HG03354 (cell line): ENCODE measurements around the gene TBL1X.

Experiments
- ATAC-seq: cut with Tn5 transposase; IDR thresholded peaks from one replicate; pipeline ENCODE4 v1.9.1; 2021; ENCODE audit warnings: mild to moderate bottlenecking; ENCODE audit not compliant: unreplicated experiment, poor library complexity, severe bottlenecking

TBL1X gene

DNA sequence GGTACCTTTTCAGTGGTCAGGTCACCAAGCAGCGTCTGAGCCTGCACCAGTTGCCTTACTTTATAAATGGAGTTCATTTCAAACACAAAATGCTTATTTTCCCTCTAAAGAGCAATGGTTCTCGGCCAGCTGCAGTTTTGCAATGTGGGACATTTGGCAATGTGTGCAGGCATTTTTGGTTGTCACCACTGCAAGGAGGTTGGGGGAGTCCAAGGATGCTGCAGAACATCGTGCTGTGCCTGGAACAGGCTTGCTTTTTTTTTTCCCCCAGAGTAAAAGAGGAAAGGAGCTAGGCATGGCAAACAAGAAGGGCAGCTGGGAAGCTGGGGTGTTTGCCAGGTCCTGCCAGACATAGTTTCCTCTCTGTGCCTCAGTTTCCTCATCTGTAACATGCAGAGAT is 185.2 kb downstream of the TBL1X start:
- no peak for ATAC-seq

DNA sequence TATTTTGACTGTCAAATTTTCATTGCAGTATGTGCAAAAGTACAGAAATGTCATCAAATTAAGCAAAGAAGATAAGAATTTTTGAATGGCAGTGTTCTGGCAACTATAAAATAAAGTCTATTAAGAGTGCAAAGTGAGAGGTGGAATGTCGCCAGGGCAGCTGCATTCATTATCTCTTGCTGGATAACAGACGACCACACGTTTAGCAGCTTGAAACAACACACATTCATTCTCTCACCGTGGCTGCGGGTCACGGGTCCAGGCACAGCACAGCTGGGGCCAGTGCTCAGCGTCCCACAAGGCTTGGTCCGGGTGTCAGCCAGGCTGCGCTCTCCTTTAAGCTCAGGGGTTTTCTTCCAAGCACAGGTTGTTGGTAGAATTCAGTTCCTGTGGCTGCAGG is 186.9 kb downstream of the TBL1X start:
- ATAC-seq: no peak

DNA sequence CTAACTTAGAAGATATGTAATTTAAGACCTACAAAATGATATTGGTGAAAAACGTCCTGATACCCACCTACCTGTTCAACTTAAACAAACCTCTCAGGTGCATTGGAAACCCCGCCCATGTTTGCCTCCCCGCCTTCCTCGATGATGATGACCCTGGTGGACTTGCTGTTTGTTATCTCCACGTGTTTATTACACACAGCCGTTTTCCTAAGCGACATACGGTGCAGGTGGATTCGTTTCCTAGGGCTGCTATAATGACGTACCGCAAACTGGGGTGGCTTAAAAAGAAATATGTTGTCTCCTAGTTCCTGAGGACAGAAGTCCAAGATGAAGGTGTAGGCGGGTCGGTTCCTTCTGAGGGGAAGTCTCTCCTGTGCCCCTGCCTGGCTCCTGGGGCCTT is 190.1 kb downstream of the TBL1X start:
- ATAC-seq: no peak

DNA sequence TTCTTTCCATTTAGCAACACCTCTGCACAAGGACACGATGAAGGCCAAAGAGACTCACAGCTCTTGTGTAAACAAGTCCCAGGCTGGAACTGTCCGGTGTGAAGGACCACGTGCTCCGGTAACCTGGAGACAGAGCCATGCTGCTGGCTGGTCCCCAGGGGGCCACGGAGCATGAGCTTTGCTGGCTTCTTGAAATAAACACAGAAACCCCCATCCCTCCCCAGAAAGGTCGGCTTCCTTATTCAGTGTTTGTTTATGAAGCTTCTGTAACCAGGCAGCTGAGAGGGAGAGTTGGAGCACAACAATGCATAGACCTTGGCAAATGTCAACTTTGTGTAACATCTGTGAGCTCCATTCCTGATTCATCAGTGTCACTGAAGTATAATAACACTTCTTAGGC is 191.4 kb downstream of the TBL1X start:
- ATAC-seq: peak; percentile 73

DNA sequence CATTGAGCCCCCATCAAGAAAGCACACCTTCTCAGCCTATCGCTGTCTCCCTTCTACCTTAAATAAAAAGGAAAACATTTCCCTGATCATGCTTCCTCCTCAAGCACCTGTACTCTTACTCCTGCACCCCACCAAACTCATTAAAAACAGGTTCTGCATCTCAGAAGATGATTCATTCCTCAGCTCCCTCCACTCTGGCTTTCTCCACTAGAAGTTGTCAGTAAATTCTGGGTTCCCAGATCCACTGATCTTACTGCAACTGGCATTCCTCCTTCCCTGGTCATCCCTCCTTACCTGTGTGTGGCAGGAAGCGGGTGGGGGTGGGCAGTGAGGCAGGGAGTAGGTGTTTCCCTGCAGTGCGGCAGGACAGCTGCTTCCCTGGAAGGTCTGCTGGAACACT is 192.0 kb downstream of the TBL1X start:
- ATAC-seq: no peak

DNA sequence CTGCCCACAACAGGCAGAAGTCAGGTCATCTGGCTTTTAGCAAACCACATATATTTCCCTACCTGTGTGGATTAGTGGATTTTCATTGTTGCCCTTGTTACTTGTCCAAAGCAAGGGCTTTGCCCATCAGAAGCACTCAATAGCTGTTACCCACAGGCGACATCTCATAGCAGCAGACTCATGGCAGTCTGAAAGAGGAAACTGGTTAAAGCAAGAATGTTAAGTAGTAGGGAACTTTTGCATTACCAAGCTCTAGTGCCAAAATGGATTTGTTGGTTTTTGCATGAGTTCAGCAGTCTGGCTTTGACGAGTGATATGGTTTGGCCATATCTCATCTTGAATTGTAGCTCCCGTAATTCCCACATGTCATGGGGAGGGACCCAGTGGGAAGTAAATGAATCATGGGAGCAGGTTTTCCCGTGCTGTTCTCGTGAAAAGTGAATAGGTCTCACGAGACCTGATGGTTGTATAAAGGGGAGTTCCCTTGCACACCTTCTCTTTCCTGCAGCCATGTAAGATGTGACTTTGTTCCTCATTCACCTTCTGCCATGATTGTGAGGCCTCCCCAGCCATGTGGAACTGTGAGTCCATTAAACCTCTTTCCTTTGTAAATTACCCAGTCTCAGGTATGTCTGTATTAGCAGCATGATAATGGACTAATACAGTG is 192.9 kb downstream of the TBL1X start:
- no peak for ATAC-seq

DNA sequence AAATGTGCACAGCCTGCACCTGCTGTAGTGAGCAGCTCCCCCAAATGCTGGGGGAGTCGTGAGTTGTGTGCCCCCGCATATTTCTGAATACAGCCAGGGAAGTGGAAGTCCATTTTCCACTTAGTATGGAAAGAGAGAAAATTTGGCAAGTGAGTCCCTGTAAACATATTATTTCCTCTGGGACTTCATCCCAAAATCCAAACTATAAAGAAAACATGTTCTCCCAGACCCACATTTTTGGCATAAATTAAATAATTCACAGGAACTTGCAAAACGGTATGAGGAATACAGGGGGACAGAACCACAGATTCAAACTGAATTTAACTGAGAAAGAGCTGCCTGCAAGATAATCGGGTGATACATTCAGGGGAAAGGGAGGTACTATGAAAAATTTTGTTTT is 193.6 kb downstream of the TBL1X start:
- ATAC-seq: no peak

DNA sequence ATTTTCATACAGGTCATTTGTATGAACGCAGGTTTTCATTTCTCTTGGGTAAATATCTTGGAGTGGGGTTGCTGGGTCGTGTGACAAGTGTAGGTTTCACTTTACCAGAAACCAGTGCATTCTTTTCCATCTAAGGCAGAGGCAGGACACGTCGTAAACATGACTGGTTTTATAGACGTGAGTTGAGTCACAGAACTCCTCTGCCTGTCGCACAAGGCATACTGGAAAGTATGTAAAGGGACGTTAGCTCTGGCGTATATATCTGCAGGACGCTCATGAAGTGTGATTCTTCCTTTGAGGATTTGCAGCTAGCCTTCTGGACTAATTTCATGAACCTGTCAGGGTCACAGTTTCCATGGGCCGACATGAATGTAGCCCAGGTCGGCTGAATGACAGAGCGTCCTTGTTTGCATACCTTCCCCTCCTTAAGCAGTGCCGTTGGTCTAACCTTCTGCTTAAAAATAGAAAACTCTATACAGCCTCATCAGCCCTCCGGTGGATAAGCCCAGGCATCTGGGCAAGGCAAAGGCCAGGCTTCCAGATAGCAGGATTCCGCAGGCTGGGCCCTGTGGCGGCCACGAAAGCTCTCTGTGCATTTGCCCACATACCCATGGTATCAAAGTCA is 194.8 kb downstream of the TBL1X start:
- ATAC-seq: no peak

DNA sequence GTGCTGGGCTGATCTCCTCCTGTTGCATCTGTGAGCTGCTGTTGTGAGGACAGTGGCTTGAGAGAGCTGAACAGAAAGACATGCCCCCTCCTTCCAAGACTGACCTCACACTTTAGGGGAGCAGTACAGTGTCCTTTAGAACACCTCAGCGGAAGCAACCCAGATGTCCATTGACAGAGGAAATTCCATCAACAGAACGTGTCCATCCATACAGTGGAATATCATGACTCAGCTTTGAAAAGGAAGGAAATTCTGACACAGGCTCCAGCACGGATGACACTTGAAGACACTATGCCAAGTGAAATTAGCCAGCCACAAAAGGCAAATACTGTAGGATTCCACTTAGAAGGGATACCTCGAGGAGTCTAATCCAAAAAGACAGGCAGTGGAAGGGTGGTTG is 197.3 kb downstream of the TBL1X start:
- no peak for ATAC-seq

DNA sequence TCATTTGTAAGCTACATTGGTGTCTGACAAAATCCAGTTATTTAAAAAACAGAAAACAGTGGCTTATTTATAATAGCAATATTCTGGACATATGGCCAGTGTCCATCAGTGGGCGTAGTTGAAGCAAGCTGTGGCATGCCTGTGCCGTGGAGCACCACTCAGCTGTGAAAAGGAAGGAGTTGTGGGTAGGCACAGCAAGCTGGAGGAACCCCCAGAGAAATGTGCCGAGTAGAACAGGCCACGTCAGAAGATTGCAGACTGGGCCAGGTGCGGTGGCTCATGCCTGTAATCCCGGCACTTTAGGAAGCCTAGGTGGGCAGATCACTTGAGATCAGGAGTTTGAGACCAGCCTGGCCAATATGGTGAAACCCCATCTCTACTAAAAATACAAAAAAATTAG is 198.4 kb downstream of the TBL1X start:
- no peak for ATAC-seq

DNA sequence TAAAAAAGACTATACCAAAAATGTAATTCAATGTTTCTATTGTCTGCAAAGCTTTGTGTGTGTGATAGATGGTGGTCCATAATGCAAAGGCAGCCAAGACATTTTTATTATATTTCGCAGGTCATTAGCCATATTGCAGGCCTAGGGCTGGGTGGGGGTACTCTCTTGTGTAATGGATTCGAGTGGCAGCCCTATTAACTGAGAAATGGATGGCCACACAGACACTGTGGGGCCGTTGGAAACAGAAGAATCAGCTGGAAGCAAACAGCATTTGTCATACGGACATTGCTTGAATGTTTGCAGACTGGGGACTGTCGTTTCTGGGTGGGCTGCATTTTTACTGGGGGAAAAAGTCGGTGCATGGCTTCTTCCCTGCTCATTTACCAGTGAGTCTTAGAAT is 199.4 kb downstream of the TBL1X start:
- ATAC-seq: no peak

DNA sequence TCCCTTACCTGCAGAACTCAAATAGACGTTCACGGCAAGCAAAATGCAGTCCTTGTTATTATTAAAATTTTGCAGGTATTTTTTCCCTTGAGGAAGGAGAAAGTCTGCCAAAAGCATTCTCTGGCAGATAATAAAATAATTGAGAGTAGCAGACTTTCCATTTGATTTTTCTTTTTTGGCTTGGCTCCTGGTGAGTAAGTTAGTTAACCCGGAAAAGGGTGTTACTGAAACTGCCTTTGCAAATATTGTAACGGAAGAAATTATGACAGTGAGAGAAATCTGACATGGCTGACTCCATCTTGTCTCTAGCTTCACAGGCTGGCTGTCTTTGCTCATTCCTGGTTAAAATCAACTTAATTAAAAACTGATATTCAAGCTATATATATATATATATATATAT is 200.3 kb downstream of the TBL1X start:
- ATAC-seq: no peak

DNA sequence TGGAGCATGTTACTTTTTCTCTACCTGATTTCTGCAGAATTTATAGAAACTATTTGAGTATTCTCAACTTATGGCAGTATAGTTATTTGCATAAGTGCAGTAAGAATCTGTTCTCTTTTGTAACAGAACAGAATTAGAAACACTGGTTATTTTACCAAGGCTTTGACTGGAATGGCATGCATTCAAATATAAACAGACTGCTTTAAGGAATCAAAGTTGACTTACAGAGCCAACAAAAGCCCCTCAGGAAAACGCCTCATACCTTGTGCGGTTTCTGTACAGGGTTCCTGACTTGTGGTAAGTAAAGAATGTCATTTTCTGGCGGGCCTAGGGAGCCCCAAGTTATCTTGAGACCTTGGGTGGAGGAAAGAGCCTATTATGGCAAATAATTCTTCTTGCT is 203.7 kb downstream of the TBL1X start:
- ATAC-seq: no peak

DNA sequence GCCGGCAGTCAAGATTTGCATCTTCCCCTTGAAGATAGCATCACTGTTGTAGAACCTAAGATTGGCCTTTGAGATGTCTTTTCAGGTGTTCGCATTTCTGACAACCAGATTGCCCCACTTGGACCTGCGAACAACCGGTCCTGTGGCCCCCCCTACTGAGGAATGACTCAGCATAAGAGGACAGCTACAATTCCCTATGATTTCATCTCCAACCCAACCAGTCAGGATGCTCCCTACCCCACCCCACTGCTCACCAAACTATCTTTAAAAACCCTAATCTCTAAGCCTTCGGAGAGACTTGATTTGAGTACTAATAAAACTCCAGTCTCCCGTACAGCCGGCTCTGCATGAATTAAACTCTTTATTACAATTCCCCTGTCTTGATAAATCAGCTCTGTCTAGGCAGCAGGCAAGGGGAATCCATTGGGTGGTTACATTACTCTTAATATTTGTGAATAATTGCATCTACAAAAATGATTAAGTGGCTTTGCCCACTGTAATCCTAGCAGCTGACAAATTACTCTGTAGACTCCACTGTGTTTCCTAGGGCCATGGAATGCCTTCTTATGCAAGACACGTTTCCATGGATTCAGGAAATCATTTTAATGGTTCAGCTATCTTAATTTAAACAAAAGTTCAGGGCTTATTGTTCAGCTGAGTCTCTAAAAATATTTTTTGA is 205.4 kb downstream of the TBL1X start:
- ATAC-seq: no peak

DNA sequence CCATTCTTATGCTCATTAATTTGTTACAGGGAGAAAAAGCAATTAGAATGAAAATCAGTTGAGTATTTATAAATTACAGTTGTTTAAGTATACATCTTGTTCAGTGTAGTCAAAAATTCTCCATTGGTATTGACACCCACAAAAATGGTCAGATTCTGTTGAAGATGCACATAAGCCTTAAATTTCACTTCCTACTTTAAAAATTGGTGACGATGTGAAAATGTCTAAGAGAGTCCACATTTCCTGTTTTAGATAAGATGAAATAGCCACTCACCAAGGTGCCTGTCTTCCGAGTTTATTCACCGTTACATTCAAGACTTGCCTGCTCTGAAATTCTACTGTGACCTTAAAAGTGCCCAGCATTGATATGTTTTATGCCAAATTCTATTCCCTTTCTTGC is 207.1 kb downstream of the TBL1X start:
- peak; percentile 52 for ATAC-seq

DNA sequence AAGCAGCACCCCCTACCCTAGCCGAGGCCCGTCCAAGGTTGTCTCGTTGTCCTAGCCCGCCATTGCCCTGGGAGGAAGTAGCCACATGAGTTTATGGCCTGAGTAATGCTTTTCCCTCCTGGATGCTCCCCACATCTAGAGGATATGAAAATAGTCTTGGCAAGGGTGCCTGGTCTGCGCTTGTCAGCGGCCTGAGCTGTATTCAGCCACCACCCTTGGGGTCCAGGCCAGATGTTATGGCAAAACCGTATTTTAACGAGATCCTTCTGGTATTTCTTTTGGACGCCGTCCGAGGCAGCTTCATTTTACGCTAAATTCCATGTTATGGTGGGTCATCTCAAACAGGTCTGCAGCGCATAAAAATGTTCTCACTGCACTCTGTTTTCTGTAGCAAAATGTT is 211.4 kb downstream of the TBL1X start:
- no peak for ATAC-seq

DNA sequence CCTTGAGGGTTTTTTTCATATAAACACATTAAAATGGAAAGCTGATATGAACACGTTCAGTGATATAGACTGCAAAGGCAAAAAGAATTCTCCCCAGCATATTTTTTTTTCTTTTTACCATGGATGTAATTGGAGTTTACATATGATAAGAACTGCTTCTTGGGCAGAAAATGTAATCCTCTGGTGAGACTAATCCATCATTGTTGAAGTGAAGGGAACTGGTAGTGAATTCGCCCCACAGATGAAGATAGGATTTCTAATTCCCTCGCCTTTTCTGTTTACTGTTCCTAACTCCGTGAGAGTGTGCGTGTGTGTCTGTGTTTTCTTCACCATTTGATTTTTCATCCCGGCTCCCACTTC is 211.9 kb downstream of the TBL1X start:
- ATAC-seq: no peak

DNA sequence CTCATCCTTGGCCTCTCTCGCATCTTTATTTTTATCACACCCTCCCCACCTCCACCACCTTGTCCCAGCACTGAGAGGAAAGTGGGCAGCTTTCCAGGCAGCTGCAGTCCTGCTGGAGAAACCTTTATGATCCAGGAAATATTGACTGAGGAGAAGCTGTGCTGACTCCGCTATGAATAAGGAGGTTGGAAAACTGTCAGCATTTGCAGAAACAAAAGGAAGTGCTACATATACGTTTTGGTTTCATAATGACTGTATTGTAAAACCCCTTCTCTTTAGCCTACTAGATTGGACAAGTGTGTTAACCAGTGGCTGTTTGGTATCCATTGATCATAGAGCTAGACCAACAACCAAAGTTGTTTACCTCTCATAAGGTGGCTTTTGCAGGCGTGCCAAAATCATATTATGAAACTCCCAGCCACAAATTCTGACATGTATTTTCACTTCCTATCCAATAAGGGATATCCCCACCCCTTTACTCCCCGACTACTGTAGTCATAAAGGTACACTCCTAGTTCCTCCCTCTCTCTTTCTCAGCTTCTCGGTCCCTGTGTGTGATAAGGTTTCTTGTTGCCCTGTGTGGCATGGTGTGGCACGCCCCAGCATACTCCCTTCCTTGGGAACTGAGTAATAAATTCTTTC is 212.4 kb downstream of the TBL1X start:
- ATAC-seq: peak; percentile 98

DNA sequence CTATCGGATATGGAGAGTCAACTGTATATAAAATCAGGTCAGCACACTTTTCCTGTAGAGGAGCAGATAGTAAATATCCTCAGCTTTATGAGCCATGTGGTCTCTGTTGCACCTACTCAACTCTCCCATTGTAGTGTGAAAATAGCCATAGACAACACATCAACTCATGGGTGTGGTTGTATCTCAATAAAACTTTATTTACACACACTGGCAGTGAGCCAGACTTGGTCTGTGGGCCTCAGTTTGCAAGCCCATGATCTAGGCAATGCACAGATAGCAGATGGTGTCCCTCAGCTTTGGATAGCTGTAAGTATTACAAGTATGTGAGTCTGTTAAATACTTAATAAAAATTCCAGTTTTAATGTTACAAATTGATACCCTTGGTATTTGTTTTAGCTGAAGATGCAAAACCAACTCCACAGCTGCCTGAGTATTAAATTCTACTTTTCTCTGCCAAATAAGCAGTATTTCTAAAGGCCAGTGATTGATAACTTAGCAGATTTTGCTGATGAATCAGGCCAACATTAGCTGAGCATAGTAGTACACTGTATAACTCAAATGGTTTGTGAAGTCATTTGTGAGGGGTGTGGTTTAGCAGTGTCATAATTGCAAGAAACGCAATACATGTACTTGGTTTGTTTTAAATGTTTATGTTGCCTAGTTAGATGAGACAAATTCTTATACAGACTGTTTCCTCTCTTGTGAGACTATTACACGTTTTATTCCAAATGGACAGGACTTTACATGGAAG is 213.5 kb downstream of the TBL1X start:
- ATAC-seq: no peak

DNA sequence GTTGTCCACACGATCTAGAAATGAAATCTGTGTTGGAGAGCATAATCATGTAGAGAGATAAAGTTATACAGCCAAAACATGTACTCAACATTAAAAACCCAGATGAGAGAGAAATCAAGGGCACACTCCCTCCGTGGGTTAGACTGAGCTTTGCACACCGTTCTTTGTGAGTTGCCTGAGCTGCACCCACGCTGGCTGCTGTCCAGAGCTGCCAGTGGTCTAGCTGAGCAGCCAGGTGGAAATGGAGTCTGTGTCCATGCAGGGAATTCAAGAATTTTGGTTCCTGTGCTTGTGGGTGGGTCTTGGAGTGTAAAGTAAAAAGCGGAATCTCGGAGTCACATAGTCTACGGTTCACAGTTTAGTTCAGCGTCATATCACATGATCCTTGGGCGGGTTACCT is 216.2 kb downstream of the TBL1X start:
- no peak for ATAC-seq
